NT2/D1 (cell line): ENCODE data around the gene AKNAD1.

Source experiments
- SUZ12 ChIP-seq: IDR thresholded peaks from 2 replicates; pipeline ENCODE4 v1.6.1; 2011; ENCODE audit not compliant: insufficient read length, insufficient read depth; ENCODE audit errors: extremely low read depth
- ZNF274 ChIP-seq: IDR thresholded peaks from 2 replicates; pipeline ENCODE4 v1.6.1; 2011; ENCODE audit warnings: mild to moderate bottlenecking, low read depth, low read length

- TF ChIP-seq ZNF274 = no peak
- no peak for TF ChIP-seq SUZ12
Observed at GRCh38 chr1:108878678-108879077, 21.8 kb upstream of the AKNAD1 start.
